Smooth muscle cell of bladder (primary cell): ENCODE measurements around the gene AKAP8L. TPM values are rescaled to one million over a fixed set of nuclear protein-coding genes. Genes with fewer than 3 reads are reported as not detected.

Experiments used
- total RNA-seq: library from RNA; depleted of rRNA; stranded (reverse); fragments of >200 nt; gene quantifications from 2 replicates; pipeline ENCODE4 v1.2.3, GENCODE V29; 2014

Gene AKAP8L, protein sequence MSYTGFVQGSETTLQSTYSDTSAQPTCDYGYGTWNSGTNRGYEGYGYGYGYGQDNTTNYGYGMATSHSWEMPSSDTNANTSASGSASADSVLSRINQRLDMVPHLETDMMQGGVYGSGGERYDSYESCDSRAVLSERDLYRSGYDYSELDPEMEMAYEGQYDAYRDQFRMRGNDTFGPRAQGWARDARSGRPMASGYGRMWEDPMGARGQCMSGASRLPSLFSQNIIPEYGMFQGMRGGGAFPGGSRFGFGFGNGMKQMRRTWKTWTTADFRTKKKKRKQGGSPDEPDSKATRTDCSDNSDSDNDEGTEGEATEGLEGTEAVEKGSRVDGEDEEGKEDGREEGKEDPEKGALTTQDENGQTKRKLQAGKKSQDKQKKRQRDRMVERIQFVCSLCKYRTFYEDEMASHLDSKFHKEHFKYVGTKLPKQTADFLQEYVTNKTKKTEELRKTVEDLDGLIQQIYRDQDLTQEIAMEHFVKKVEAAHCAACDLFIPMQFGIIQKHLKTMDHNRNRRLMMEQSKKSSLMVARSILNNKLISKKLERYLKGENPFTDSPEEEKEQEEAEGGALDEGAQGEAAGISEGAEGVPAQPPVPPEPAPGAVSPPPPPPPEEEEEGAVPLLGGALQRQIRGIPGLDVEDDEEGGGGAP
- 59.9 and 62.3 TPM in 2 replicates for total RNA-seq

DNA sequence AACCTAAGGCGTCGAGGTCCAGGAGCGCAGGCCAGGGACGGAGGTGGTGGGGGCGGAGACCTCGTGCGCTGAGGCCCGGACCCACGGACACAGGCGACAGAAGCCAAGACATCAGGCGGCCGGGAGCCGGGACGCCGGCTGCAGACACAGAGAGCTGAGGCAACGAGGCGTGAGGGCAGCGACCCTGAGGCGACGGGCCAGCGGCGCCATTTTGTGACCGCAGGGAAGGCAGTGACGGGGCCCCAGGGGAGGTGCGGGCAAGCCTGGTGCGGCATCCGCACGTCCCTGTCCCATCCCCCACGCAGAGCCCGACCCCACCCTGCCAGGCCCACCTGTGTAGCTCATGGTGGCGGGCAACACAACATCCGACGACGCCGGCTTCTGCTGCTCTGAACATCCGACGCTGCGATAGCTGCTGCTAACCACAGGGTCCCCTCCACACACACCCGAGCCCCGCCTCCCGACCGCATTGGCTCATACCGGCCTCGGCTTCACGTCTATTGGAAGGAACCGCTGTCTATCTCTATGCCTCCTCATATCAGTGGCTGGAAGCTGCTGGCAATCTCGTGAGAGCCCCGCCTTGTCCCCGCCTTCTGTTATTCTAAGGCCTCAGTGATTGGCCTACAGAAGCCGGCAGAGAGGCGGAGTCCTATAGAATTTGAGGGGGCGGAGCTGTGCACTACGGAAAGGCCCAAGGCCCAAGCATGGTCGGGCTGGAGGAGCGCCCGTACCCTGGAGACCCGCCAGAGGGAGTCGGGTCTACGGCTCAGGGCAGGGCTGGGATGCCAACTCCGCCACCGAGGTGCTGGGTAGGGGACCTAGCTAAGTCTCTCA is at the start of gene AKAP8L:
Gene AKAP8L, minus strand, starts transcription at position 410 of the 834 bp plus-strand sequence. Its CDS starts 65 bp downstream, at position 345.

DNA sequence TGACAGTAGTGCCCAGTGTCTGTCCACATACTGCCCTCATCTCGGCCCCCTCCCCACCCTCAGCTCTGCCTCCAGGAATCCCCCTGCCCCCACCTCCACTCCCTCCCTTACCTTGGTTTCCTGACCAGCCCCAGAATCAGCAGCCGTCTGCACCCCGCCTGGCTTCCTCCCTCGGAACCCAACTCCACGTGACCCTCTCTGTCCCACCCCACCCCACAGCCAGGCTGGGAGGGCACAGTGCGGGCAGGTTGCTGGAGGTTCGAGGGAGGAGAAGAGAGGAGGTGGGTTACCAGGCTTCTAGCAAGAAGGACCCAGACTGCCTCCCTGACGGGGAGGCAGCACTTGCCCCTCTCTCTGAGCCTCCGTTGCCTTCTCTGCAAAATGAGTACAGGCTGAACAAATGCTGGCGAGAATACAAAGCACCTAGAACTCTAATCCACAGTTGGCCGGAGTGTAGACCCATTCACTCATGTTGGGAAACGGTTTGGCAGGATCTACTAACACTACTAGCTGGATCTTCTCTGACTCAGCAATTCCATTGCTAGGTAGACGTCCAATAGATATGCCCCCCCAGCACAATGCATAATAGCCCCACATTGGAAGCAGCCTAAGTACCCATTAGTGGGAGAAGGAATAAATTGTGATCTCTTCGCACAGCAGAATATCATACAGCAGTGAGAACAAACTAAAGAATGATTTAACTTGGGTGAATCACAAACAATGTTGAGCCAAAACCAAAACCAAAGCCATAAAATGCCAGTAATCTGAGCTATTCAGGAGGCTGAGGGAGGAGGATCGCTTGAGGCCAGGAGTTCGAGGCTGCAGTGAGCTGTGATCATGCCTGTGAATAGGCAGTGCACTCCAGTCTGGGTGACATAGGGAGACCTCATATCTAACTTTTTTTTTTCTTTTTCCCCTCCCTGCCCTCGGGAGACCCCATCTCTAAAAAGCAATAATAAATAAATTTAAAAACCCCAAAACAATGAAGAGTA is 45.9 kb upstream of the AKAP8L start, which contains the start of gene RASAL3:
Gene RASAL3, minus strand, starts transcription at position 151 of the 992 bp plus-strand sequence. CDS start 186 bp downstream, outside the sequence.

DNA sequence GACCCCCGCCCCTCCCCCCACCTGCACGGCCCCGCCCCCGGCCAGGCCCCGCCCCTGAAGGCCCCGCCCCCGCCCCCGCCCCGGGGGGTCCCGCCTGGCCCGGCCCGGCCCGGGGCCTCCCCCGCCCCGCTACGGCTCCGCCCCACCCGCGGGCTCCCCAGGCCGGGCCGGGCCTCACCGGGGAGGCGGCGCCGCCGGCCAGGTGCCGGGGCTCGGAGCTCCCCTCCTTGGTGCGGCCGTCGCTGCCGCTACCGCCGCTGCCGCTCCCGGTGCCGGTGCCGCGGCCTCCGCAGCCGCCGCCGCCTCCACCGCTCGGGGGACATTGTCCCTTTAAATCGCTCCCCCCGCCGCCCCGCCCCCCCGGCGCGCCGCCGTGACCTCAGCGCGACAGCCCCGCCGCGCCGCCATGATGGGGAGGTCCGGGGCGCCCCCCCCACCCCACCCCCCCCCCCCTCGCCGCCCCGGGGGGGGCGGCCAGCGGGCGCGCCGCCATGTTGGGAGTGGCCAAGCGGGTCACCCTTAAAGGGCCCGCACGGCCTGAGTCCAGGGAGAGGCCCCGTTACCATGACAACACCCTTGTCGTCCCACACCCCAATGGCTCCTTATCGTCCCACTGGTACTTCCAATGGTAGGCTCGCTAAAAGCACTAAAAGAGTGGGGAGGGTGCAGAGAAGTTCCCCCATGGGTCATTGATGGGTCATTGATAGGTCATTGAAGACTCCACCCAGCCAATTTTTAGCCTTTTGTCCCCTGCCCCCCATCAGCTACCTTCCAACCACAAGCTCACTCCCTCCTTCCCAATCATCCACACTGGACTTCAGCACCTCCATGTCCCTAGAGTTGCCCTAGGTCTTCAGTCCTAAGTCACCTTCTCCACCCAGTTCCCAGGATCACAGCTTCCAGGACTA is 31.1 kb upstream of the AKAP8L start, which contains the start of gene WIZ:
Gene WIZ, minus strand, starts transcription at position 337 of the 908 bp plus-strand sequence. CDS start 1,649 bp downstream, outside the sequence.

DNA sequence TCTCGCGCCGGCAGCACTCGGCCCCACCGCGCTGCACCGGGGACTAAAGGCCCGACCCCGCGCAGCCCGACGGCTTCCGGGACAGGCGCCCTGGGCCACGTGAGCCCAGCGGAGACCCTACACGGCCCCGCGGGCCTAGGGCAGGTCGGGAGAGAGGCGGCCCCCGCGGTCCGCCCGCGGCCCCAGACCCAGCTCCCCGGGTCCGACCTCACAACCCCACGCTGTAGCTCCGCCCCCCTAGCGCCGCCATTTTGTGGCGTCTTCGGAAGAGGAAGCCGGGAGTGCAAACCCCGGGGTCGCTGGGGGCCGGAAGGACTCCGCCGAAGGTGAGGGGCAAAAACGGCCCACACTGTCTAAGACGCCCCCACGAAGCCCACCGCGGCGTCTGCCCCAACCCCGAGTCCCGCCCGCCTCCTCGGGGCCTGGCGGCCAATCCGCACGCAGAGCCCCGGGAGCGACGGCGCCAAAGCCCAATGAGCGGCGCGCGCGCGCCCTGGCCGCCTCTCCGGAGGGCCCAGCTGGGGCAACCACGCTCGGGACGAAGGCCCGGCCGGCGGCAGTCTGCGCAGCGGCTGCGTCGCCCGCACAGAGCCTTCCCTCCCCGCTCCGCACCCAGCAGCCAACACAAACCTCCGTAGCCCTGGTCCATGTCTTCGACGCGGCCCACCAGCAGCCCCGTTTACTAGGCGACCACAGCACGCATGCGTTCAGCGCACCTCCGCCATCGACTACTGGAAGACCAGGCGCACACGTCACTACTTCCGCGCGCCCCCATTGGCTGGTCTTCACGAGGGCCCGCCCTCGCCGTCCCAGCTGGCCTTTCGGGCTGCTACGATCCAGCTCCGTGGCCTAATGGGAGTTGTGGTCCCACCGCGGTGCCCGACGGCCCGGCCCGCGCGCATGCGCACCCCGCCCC is 39.4 kb downstream of the AKAP8L start, which contains the start of gene AKAP8:
Gene AKAP8, minus strand, starts transcription at position 705 of the 916 bp plus-strand sequence. Its CDS starts 56 bp downstream, at position 649.

DNA sequence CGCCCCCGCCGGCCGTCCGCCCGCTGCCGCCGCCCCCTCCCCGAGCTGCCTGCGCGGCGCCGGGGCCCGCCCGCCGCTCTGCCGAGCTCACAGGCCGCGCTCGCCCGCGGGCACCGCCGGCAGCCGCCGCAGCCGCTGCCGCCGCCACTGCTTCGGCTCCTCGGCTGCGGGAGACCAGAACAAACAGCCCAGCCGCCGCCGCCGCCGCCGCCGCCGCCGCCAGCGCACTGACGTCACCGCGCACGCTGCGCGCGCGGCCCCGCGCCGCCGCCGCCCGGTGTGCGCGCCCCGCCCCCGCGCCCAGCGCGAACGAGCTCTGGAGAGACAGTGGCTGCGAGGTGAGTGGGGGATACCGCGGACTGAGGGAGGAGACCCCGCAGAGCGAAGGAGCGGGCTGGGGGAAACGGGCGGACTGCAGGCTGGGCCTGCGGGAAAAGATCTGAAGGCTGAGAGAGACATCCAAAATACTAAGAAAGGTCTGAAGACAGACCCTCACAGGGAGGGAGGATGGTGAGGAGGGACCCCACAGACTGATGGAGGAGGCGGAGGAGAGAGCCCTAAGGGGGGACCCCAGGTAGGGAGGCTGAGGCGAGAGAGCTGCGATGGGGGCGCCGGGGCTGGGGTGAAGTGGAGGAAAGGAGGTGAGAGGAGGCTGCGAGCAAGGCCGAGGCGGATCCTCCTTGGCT is 86.3 kb downstream of the AKAP8L start, which contains the start of gene BRD4:
Gene BRD4, minus strand, starts transcription at position 229 of the 686 bp plus-strand sequence. CDS start 59,440 bp downstream, outside the sequence.

Other genes with a start within 250 kb of the AKAP8L start
- gene NOTCH3, start 218.0 kb downstream of the AKAP8L start, total RNA-seq: 7.0 and 27.4 TPM in 2 replicates
- gene EPHX3, start 186.5 kb downstream of the AKAP8L start, total RNA-seq: 0.09 TPM in 1 of 2 replicates, not detected in the other
- gene BRD4, start 86.4 kb downstream of the AKAP8L start, total RNA-seq: 9.1 and 9.4 TPM in 2 replicates
- 11.5 and 12.7 TPM in 2 replicates for gene AKAP8, start 39.2 kb downstream of the AKAP8L start, total RNA-seq
- 3.4 and 4.5 TPM in 2 replicates for gene WIZ, start 31.0 kb upstream of the AKAP8L start, total RNA-seq
- gene RASAL3, start 45.6 kb upstream of the AKAP8L start, total RNA-seq: 0.09 TPM in 1 of 2 replicates, not detected in the other
- gene PGLYRP2, start 60.5 kb upstream of the AKAP8L start, total RNA-seq: not detected in 2 replicates
- not detected in 2 replicates for gene CYP4F22, start 89.5 kb upstream of the AKAP8L start, total RNA-seq
- gene CYP4F8, start 196.2 kb upstream of the AKAP8L start, total RNA-seq: 0.14 TPM in 1 of 2 replicates, not detected in the other
- gene CYP4F3, start 221.9 kb upstream of the AKAP8L start, total RNA-seq: not detected in 2 replicates